Kidney (tissue), 14 donors: ENCODE measurements around the gene REC114. TPM values are rescaled to one million over a fixed set of nuclear protein-coding genes. Genes with fewer than 3 reads are reported as not detected.

Experiments used
- DNase-seq, 5 donors: peaks; one replicate each; pipeline ENCODE4 v3.0.0-alpha.2; 2013 to 2020
- FAIRE-seq: peaks from 2 replicates; lab custom pipeline; 2012; peaks lifted over from hg19 to GRCh38; lab: Jason Lieb, UNC
- H3K27ac ChIP-seq, 2 donors: one replicate each; pipeline ENCODE4 v1.7.0; 2013; ENCODE audit warnings: low read depth in 2 of 2, low read length in 2 of 2, inconsistent platforms in 1 of 2
- H3K27me3 ChIP-seq: one replicate; pipeline ENCODE4 v1.7.1; 2013; ENCODE audit warnings: low read length, inconsistent platforms; ENCODE audit not compliant: control insufficient read depth, insufficient read depth
- H3K36me3 ChIP-seq, 3 donors: one replicate each; pipeline versions ENCODE4 v1.7.0 to v1.7.1; 2013; ENCODE audit warnings: low read length in 3 of 3, control low read depth in 1 of 3, inconsistent platforms in 1 of 3; ENCODE audit not compliant: insufficient read depth in 3 of 3, control insufficient read depth in 2 of 3
- H3K4me1 ChIP-seq, 3 donors: one replicate each; pipeline versions ENCODE4 v1.7.0 to v1.7.1; 2013; ENCODE audit warnings: low read length in 3 of 3, inconsistent platforms in 1 of 3, low read depth in 1 of 3; ENCODE audit not compliant: control insufficient read depth in 2 of 3, insufficient read depth in 2 of 3
- H3K4me3 ChIP-seq, 3 donors: one replicate each; pipeline versions ENCODE4 v1.7.0 to v1.8.1; 2013; ENCODE audit warnings: low read length in 3 of 3, control low read depth in 1 of 3, inconsistent platforms in 1 of 3
- H3K9ac ChIP-seq, 3 donors: one replicate each; pipeline versions ENCODE4 v1.7.0 to v1.7.1; 2013; ENCODE audit warnings: low read length in 3 of 3, control low read depth in 1 of 3, inconsistent platforms in 1 of 3
- H3K9me3 ChIP-seq, 3 donors: one replicate each; pipeline versions ENCODE4 v1.7.0 to v1.7.1; 2013; ENCODE audit warnings: low read length in 3 of 3, control low read depth in 1 of 3, inconsistent platforms in 1 of 3; ENCODE audit not compliant: control insufficient read depth in 2 of 3, insufficient read depth in 1 of 3
- intact Hi-C: fragments of 100-400 bp; cut with DNase I; formaldehyde crosslinking; loops from one replicate; pipeline ENCODE4 v1.11.1; 2022
- polyA plus RNA-seq: library from polyadenylated mRNA; stranded (reverse); fragments of 350-450 nt; fragmentation: Illumina TruSeq; extraction: RNeasy Lipid Tissue Mini Kit (QIAGEN cat#74804); gene quantifications from one replicate; pipeline ENCODE4 v1.2.3, GENCODE V29; 2014; ENCODE audit warnings: low read depth, low replicate concordance; ENCODE audit not compliant: insufficient read depth
- total RNA-seq: library from RNA; stranded (reverse); fragmentation: NEBNext Ultra II Directional; extraction: Animal tissue kit (Norgen Biotek cat#: 25700); gene quantifications from one replicate; pipeline ENCODE4 v1.2.1, GENCODE V29; 2021
- TF ChIP-seq, protein P1 (sequence below): IDR thresholded peaks from 3 replicates; pipeline ENCODE4 v1.5.1; 2012; ENCODE audit warnings: mild to moderate bottlenecking, moderate library complexity, borderline replicate concordance; ENCODE audit not compliant: insufficient read depth; ENCODE audit errors: extremely low read depth
- donor health status: control.
- donor health status: control.
- donor health status: control.
- donor health status: control.
- donor health status: control.
- donor health status: DM: yes; HTN: yes; CAD: no.
- donor health status: Normal renal cell carcinoma (clear cell type).

REC114 gene
- total and polyA plus RNA-seq, 2 donors from 2014 or later: not detected

DNA sequence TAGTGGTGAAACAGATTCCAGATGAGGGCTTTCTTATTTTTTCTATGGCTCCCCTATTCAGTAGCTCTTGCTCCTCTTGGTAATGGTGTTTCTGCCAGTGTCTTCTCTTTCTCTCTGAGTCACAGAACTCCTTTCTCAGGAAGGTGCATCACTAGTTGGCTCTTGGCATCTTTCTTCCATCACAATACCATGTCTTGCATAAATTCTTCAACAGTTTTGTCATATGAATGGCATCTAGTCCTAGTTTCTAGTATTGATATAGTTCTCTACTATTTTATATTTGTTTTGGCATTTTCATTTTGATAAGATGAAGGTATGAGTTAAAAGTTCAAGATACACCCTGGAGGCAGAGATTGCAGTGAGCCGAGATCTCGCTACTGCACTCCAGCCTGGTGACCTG, 51.0 kb downstream of the REC114 start:
- TF ChIP-seq, protein P1, sequence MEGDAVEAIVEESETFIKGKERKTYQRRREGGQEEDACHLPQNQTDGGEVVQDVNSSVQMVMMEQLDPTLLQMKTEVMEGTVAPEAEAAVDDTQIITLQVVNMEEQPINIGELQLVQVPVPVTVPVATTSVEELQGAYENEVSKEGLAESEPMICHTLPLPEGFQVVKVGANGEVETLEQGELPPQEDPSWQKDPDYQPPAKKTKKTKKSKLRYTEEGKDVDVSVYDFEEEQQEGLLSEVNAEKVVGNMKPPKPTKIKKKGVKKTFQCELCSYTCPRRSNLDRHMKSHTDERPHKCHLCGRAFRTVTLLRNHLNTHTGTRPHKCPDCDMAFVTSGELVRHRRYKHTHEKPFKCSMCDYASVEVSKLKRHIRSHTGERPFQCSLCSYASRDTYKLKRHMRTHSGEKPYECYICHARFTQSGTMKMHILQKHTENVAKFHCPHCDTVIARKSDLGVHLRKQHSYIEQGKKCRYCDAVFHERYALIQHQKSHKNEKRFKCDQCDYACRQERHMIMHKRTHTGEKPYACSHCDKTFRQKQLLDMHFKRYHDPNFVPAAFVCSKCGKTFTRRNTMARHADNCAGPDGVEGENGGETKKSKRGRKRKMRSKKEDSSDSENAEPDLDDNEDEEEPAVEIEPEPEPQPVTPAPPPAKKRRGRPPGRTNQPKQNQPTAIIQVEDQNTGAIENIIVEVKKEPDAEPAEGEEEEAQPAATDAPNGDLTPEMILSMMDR: no peak
- DNase-seq (no peak), FAIRE-seq (no peak)
- H3K4me3 ChIP-seq: no peak overlapping the region
- no peaks in the 10 kb centered on the region for H3K27me3 ChIP-seq
- H3K9ac ChIP-seq: no peak overlapping the region
- no peak overlapping the region for H3K27ac ChIP-seq
- intact Hi-C loops: no loop called here
- H3K9me3 ChIP-seq: no peaks in the 10 kb centered on the region
- H3K36me3 ChIP-seq: no peaks in the 10 kb centered on the region
- no peaks in the 10 kb centered on the region for H3K4me1 ChIP-seq

DNA sequence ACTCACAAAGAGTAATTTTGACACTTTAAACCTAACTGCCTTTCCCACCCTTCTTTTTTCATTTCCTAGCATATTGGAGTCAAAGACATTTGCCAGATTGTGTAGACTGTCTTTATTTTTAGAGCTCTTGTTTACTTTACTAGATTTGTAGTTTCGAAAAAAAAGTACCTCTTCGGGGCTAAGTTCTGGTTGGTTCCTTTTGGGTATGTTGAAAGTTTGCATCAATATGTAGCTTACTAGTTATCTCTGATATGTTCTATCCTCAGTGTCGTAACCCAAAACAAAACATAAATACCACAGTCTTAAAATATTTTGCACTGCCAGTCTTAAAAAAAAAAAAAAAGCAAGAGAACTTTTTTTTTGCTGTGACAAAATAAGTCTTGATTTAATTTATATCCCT, 52.2 kb downstream of the REC114 start:
- intact Hi-C loops: no loop called here
- FAIRE-seq (no peak), DNase-seq (peak in 1 of 5 donors; percentile 4)
- no peak overlapping the region for H3K27ac ChIP-seq
- H3K9me3 ChIP-seq: no peaks in the 10 kb centered on the region
- no peaks in the 10 kb centered on the region for H3K36me3 ChIP-seq
- H3K27me3 ChIP-seq: no peaks in the 10 kb centered on the region
- H3K9ac ChIP-seq: no peak overlapping the region
- no peaks in the 10 kb centered on the region for H3K4me1 ChIP-seq
- no peak overlapping the region for H3K4me3 ChIP-seq
- TF ChIP-seq, protein P1: no peak

DNA sequence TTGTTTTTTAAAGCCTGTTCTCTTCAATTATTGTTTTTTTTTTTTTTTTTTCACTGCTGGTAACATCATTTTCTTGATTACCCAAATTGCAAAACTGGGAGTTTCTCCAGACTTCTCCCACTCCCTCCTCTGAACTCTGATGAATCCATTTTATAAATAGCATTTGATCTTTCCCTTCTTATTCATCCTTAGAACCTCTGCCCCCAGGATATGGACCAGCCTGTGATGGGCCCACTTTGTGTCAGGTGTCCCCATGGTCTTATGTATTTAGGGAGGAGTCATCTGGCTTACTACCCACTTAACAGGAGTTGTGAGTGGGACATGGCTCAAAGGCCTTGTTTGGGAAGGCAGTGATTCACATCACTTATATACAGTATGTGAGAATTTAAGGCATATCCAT, 57.7 kb downstream of the REC114 start:
- DNase-seq (no peak), FAIRE-seq (no peak)
- Histone ChIP-seq H3K36me3 (no peaks in the 10 kb centered on the region), H3K27ac (no peak overlapping the region), H3K4me3 (no peak overlapping the region), H3K9me3 (no peaks in the 10 kb centered on the region), H3K4me1 (no peaks in the 10 kb centered on the region), H3K27me3 (no peaks in the 10 kb centered on the region), H3K9ac (no peak overlapping the region)
- TF ChIP-seq, protein P1: no peak
- intact Hi-C loops: no loop called here

DNA sequence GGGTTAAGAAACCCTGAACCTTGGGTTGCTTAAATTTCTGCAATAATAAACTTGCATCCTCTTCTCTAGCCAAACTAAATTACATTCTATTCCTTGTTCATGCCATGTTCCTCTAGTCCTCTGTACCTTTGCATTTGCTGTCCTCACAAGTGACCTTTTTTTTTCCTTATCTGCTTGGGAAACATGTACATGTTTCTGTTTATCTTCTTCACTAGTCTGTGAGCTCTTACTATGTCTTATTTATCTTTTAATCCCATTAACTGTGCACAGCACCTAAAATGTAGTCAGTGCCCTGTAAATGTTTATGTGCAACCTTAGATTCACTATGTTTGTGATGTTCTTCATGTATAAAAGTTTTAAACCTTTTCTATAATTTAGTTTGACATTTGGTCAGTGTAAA, 61.9 kb downstream of the REC114 start:
- H3K36me3 ChIP-seq: no peaks in the 10 kb centered on the region
- TF ChIP-seq, protein P1: no peak
- no peak overlapping the region for H3K4me3 ChIP-seq
- H3K27me3 ChIP-seq: no peaks in the 10 kb centered on the region
- FAIRE-seq (no peak), DNase-seq (no peak)
- no peaks in the 10 kb centered on the region for H3K4me1 ChIP-seq
- H3K9ac ChIP-seq: no peak overlapping the region
- H3K27ac ChIP-seq: no peak overlapping the region
- no peaks in the 10 kb centered on the region for H3K9me3 ChIP-seq
- intact Hi-C loops: no loop called here
